ENCODE results near the gene AK9.
"Not testable (repeated sequence)": the region's sequence is repeated elsewhere in the genome, so short reads cannot be mapped to it uniquely, and the experiment has no call there.

AK9 gene

DNA sequence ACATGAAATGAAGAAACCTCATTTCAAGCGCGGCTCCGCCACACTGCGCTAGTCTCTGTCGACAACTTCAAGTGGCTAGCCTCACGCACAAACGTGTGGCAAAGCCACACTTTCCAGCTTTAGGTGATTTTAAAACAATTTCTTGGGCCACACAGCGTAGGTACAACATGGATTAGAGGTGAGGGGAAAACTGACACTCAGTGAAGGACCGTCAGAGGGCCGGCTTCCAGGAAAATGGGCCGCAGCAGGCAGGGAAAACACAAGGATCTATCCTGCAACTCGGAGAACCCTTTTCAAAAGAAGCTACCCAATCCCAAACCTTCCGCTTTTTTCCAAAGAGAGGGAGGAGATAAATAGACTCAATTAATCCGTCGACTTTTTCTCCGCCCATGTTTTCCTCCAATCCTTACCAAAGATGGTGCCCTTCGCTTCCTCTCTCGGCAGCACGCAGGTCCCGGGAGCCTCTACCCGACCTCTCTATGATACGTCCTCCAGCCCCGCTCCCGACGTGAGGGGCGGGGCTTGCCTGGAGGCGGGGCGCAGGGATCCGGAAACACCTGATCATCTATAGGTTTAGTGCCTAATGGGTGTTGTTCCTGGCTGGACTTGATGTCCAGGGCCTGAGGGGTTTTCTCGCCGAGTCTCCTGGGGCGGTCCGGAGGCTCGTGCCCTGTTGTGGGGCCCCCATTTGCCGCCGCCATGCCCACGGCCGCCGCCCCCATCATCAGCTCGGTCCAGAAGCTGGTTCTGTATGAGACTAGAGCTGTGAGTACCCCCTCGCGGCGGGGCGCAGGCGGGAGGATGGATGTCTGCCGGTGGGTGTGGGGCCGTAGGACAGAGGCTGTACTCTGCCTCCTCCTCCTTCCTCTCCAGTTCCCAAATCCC is at the start of gene AK9, which contains the start of gene FIG4:
AK9 (minus strand) TSS at position 466 of the 885 bp plus-strand sequence. CDS start 15,457 bp downstream, outside the sequence.
FIG4 (plus strand) TSS at position 560 of the 885 bp plus-strand sequence; CDS start at position 700, 140 bp downstream.
- peak; percentile 97 for DNase-seq

GRCh38 chr6:109740787-109741186 is 49.8 kb upstream of the AK9 start:
- DNase-seq, result no peak

DNA sequence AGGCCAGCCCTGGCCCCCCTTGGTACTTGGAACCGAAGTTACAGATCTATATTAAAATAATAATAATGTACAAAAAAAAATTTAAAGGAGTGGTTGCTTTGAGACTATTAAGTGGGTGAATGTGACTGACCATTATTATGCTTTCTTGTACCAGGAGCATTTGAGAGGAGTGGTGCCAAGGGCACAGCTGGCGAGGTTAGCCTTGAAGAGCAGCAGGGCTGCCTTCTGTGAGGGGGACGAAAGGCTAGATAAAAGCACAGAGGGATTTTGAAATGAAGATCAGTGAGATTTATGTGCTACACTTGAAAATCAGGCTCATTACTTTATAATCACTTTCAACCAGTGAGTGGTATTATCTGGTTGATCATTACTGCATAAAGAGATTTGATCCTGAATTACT is 48.7 kb upstream of the AK9 start:
- no peak for DNase-seq

DNA sequence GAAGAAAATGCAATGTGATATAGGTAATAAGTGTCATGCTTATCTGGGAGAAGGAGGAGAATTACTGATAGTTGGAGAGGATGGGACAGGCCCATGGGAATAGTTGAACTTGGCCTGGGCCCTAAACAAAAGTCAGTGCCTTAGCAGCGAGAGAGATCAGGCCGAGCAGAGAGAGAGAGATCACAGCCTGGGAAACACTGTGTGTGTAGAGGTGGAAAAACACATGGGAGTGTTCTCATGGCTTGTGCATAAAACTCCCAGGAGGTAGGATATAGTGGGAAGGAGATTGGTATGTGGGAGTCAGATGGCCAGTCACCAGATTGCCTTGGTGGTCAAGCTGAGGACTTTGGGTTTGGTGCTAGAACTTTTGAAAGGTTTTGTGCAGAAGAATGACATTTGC is 47.7 kb upstream of the AK9 start:
- no peak for DNase-seq

DNA sequence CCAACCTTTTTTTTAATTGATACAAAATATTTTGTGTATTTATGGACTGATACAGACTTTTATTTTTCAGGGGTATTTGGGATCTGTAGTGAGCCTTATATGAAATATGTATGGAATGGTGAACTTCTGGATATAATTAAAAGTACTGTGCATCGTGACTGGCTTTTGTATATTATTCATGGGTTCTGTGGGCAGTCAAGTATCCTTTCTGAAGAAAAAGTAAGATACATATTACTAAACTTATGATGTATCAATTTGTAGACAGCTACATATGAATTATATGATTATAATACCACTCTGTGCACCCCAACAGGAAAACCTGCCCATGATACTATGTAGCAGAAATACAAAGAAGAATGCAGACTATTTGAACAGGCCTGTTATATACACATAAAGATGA is 47.3 kb upstream of the AK9 start:
- no peak for DNase-seq

- no peak for DNase-seq
Measured at GRCh38 chr6:109736273-109737025, 45.4 kb upstream of the AK9 start.

DNA sequence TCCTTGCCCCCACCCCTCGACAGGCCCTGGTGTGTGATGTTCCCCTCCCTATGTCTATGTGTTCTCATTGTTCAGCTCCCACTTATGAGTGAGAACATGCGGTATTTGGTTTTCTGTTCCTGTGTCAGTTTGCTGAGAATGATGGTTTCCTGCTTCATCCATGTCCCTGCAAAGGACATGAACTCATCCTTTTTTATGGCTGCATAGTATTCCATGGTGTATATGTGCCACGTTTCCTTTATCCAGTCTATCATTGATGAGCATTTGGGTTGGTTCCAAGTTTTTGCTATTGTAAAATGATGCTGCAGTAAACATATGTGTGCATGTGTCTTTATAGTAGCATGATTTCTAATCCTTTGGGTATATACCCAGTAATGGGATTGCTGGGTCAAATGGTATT is 34.2 kb upstream of the AK9 start:
- DNase-seq, result not testable (repeated sequence)

DNA sequence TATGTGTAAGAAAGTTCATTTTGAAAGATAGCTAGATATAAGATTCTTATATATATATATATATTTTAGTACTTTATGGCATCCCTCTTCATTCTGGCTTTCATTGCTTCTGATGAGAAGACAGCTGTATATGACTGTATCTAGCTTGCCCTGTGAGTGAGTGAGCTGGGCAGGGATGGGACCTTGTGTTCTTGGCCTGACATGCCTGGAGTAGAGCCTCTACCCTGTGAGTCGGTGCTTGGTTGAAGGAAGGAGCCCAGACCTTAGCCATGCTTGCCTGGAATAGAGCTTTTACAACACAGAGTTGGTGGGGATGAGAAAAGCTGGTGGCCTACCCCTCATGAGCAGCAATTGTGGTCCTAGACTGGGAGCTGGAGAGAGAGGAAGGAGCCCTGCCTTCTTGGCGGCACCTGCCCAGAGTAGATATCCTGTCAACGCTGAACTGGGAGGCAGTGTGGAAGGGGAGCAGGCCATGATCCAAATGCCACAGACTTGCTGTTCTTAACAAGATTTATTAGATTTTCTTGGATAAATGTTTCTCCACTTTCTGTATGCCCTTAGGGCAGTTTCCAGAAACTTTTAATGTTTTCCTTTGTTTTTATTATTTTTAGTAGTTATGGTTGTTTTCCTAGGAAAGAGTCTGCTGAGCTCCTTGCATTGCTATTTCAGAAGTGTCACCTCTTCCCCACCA is 31.7 kb upstream of the AK9 start:
- no peak for DNase-seq

- no peak for DNase-seq
Measured at GRCh38 chr6:109722011-109722410, 31.0 kb upstream of the AK9 start.

DNA sequence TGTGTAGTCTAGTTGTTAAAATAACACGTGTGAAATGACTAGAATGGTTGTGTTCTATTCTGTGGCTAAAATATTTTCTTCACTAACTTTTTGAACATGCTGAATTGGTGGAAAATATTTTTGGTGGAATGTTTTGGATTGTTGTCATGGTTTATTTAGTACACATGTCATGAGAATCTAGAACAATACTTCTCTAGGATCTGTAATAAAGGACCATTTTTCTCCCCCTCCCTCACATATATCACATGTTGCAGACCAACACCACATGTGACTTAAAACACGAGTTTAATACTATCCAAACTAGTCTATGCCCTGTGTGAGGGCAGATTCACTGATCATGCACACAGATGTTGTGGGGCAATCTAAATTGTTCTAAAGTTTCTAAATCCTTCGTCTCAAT is 29.3 kb upstream of the AK9 start:
- DNase-seq, result no peak

DNA sequence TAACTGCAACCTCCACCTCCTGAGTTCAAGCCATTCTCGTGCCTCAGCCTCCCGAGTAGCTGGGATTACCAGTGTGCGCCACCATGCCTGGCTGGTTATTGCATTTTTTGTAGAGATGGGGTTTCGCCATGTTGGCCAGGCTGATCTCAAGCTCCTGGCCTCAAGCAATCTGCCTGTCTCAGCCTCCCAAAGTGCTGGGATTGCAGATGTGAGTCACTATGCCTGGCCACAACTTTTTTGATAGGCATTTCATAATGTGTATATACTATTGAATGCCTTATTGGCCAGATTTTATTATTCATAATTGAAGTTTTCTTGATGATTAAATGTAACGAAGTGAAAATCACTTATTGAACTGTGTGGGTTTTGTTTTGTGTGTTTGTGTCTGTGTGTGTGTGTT is 28.0 kb upstream of the AK9 start:
- DNase-seq, result no peak

DNA sequence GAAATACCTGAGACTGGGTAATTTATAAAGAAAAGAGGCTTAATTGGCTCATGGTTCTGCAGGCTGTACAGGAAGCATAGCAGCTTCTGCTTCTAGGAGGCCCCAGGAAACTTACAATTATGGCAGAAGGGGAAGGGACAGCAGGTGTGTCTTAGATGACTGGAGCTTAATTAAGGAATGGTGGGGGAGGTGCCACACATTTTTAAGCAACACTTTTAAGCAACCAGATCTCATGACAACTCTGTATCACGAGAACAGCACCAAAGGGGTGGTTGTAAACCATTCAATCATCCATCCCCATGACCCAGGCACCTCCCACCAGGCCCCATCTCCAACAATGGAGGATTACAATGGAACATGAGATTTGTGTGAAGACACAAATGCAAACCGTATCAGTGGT is 27.0 kb upstream of the AK9 start:
- DNase-seq, result no peak

DNA sequence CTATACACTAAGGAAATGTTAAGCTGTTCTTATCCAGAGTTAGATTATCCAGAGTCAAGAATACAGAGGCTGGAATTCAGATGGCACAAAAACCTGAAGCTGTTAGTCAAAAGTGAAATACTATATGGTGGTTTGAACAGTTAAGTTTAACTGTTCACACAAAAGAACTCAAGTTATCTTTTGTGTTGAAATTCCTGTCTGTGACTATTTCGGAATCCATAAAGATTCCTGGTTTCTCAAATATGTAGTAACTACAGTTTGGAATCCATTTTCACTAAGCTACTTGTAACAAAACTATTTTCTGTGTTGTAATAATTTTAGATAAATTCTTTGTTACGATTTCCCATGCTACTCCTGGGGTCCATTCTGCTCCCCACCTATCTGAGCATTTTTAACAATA is 24.6 kb upstream of the AK9 start:
- DNase-seq, result no peak

DNA sequence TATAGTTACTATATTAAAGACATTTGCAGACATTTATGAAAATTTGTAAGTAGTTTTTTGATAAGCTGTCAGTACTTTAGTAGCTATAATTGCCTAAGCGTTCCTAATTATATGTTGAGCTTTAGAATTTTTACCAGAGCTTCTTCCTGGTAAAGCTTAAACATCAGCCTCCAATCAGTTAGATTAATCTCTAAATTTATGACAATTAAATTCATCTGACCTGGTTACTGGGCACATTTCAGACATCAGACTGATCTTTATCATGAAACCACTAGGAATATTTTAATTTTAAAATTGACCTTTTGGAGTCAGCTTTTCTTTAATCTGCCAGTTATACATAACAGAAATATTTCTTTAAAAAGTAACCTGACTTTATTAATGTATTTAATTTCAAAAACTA is 23.6 kb upstream of the AK9 start:
- no peak for DNase-seq

- no peak for DNase-seq
Measured at GRCh38 chr6:109714166-109714565, 23.2 kb upstream of the AK9 start.

DNA sequence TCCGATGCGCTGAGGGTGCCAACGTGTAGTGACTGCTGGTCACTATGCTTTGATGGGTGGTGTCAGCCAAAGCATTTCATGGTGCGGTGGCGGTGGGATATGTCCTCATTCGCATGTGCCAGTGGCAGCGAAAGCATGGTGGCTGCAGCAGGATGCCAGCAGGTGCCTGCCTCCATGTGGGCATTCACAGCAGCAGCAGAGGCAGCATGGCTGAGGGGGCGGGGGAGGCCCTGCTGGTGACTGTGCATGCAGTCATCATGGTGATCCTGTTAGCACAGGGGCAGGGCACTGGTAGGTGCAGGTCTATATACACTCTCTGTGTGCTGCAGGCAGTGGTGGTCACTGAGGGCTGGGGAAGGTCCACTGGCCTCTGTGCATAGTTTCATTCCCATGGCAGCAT is 22.1 kb upstream of the AK9 start:
- no peak for DNase-seq

DNA sequence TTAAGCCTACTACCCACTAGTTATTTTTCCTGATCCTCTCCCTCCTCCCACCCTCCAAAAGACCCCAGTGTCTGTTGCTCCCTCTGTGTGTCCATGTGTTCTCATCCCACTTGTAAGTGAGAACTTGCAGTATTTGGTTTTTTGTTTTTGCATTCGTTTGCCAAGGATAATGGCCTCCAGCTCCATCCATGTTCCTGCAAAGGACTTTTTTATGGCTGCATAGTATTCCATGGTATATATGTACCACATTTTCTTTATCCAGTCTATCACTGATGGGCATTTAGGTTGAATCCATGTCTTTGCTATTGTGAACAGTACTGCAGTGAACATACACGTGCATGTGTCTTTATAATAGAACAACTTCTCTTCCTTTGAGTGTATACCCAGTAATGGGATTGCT is 17.1 kb upstream of the AK9 start:
- DNase-seq, result not testable (repeated sequence)

DNA sequence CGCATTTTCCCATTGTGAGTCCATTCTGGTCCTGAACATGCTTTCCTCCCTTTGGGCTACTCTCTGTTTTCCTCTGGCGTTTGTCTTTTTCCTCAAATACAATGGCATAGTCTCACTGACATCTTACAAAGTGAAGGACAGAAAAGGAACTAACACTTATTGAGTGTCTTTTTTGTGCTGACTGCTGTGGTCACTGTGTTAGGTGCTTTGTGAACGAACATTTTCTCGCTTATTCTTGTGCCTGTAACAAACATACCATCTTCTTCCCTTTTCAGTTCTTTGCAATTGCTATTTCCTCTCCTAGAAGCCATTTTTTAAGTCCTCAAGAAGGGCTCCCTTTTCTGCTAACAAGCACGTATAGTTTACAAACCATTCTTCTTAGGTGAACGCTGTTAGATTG is 15.5 kb upstream of the AK9 start:
- no peak for DNase-seq

GRCh38 chr6:109705258-109705657 is 14.3 kb upstream of the AK9 start:
- DNase-seq, result peak; percentile 85

DNA sequence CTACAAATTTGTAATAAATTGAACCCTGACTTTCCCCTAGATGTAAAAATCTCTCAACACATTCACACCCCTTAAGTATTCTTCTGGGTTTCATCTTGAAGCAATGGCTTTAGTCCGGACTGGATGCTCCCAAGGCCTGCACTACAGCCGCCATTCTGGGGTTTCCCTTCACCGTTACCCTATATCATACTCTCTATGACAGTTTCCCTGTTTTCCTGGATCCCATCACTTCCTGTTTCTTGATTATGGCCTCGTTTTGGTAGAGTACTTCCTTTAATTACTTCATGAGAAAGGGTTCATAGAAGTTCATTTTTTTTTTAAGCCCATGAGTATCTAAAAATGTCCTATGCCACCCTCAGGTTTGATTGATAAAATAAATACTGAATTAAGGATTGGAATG is 11.8 kb upstream of the AK9 start:
- no peak for DNase-seq

- no peak for DNase-seq
Measured at GRCh38 chr6:109701774-109702173, 10.8 kb upstream of the AK9 start.

- DNase-seq, result no peak
Measured at GRCh38 chr6:109701221-109701620, 10.2 kb upstream of the AK9 start.

- DNase-seq, result no peak
Measured at GRCh38 chr6:109696355-109696754, 5.4 kb upstream of the AK9 start.

GRCh38 chr6:109695468-109695867 is 4.5 kb upstream of the AK9 start:
- DNase-seq, result no peak
